ENCODE results near the gene UGT1A8. TPM values are rescaled to one million over a fixed set of nuclear protein-coding genes. Genes with fewer than 3 reads are reported as not detected.

The UGT1A8 gene
- total and polyA plus RNA-seq, 9 of the 15 experiments (the other 6 are each of a cell fraction or from before 2014, with no cell fraction given): 0.04 TPM; not detected in 8

GRCh38 chr2:233793465-233794127, 176.2 kb downstream of the UGT1A8 start (continued):
- TF ChIP-seq RNF2 (IDR thresholded peaks at IDR 0.05) (no peak), ZNF668 (CRISPR knock-in tag; IDR thresholded peaks at IDR 0.05) (no peak), EZH2 (IDR thresholded peaks at IDR 0.05; ENCODE audit: borderline replicate concordance, low read depth, low read length) (no peak), L3MBTL2 (IDR thresholded peaks at IDR 0.05) (no peak), PRDM10 (IDR thresholded peaks at IDR 0.05; ENCODE audit: partially characterized antibody) (no peak), ZNF589 (CRISPR knock-in tag; IDR thresholded peaks at IDR 0.05; ENCODE audit: low read depth) (no peak), GTF2E2 (tag; IDR thresholded peaks at IDR 0.05) (no peak)
